OCI-LY7 (cell line): ENCODE data around the gene IL17RA. TPM values are rescaled to one million over a fixed set of nuclear protein-coding genes. Genes with fewer than 3 reads are reported as not detected.
A peak's percentile ranks its signal among the peaks of the same experiment; 100 is the strongest.

ENCODE experiments used
- BruUV-seq: library from RNA; stranded (reverse); fragments of 400-500 nt; replicated peaks from 2 replicates; lab custom pipeline; 2021; lab: Mats Ljungman, UMichigan
- CTCF ChIA-PET: fragments of 300-600 bp; sonication (Branson Sonifier 250); formaldehyde crosslinking; loops from one replicate; lab custom pipeline; 2022; ENCODE audit warnings: antibody characterized with exemption; ENCODE audit not compliant: unreplicated experiment; lab: Charles Lee
- POLR2A ChIA-PET: fragments of 300-600 bp; sonication (Branson Sonifier 250); formaldehyde crosslinking; loops from one replicate; lab custom pipeline; 2022; ENCODE audit warnings: antibody characterized with exemption; lab: Charles Lee
- DNase-seq: peaks from one replicate; pipeline ENCODE4 v3.0.0-alpha.2; 2015; ENCODE audit warnings: low spot score
- H2AFZ ChIP-seq: fragments of 200-600 bp; sonication (generic), shearing (Covaris generic); 2 replicates; pipeline ENCODE4 v1.6.1; 2014; ENCODE audit warnings: mild to moderate bottlenecking, antibody characterized with exemption, low read length, moderate library complexity
- H3K27ac ChIP-seq: fragments of 200-600 bp; sonication (generic); 2 replicates; pipeline ENCODE4 v1.5.1; 2014; ENCODE audit warnings: mixed run types, low read depth, mild to moderate bottlenecking, moderate library complexity, low read length, inconsistent platforms; ENCODE audit not compliant: poor library complexity, severe bottlenecking
- H3K36me3 ChIP-seq: fragments of 200-600 bp; sonication (generic); 2 replicates; pipeline ENCODE4 v1.6.1; 2014; ENCODE audit warnings: mild to moderate bottlenecking, antibody characterized with exemption, low read length, moderate library complexity, mixed read lengths; ENCODE audit not compliant: insufficient read depth
- H3K4me1 ChIP-seq: fragments of 200-600 bp; sonication (generic); 2 replicates; pipeline ENCODE4 v1.5.1; 2014; ENCODE audit warnings: mild to moderate bottlenecking, low read length; ENCODE audit not compliant: insufficient read depth, poor library complexity, severe bottlenecking
- H3K4me2 ChIP-seq: fragments of 200-600 bp; sonication (generic); 2 replicates; pipeline ENCODE4 v1.6.1; 2014; ENCODE audit warnings: mild to moderate bottlenecking, low read length
- H3K4me3 ChIP-seq: fragments of 200-600 bp; sonication (generic); 2 replicates; pipeline ENCODE4 v1.5.1; 2014; ENCODE audit warnings: mild to moderate bottlenecking, low read depth, low read length; ENCODE audit not compliant: poor library complexity, severe bottlenecking
- H3K79me2 ChIP-seq: fragments of 200-600 bp; sonication (generic); 2 replicates; pipeline ENCODE4 v1.6.1; 2016; ENCODE audit warnings: low read depth, mild to moderate bottlenecking, low read length, moderate library complexity, mixed read lengths; ENCODE audit not compliant: insufficient read depth
- H3K9me2 ChIP-seq: fragments of 200-600 bp; sonication (generic); 2 replicates; pipeline ENCODE4 v1.6.1; 2016; ENCODE audit warnings: mild to moderate bottlenecking, low read length, mixed read lengths; ENCODE audit not compliant: insufficient read depth
- H3K9me3 ChIP-seq: fragments of 200-600 bp; sonication (generic); 2 replicates; pipeline ENCODE4 v1.6.1; 2014; ENCODE audit warnings: mild to moderate bottlenecking, mixed run types, low read length, mixed read lengths
- H4K20me1 ChIP-seq: fragments of 200-600 bp; sonication (generic); 2 replicates; pipeline ENCODE4 v1.6.1; 2014; ENCODE audit warnings: mild to moderate bottlenecking, antibody characterized with exemption, low read length, moderate library complexity, mixed read lengths; ENCODE audit not compliant: insufficient read depth
- CTCF ChIP-seq: fragments of 200-600 bp; sonication (generic); conservative IDR thresholded peaks from 2 replicates; pipeline ENCODE4 v1.5.1; 2014; ENCODE audit warnings: mild to moderate bottlenecking, antibody characterized with exemption, low read length, moderate library complexity, mixed read lengths
- EZH2phosphoT487 ChIP-seq: fragments of 200-600 bp; sonication (generic); IDR thresholded peaks from 2 replicates; pipeline ENCODE4 v1.6.1; 2018; ENCODE audit warnings: low read depth, borderline replicate concordance, mild to moderate bottlenecking, mixed run types, antibody characterized with exemption, low read length, moderate library complexity, mixed read lengths
- intact Hi-C: fragments of 100-400 bp; cut with micrococcal nuclease; formaldehyde crosslinking; loops from one replicate; pipeline ENCODE4 v1.10.0; 2022; ENCODE audit not compliant: unreplicated experiment
- total RNA-seq, 2 experiments: library from RNA; depleted of rRNA in 1 of 2; stranded (reverse); fragments of >200 nt in 1 of 2; shearing (Covaris generic) in 1 of 2; gene quantifications; 2 replicates each; pipeline ENCODE4 v1.2.3, GENCODE V29; 2014 to 2022

Gene IL17RA
- total RNA-seq, 2 experiments from 2014 or later: 7.8 to 10.9 TPM

GRCh38 chr22:17083811-17084441 is 874 bp upstream of the IL17RA start:
- DNase-seq: no peak
- Histone ChIP-seq H3K27ac (no peak overlapping the region), H2AFZ (peak overlapping the region; percentile 93; the same call in 1 of the 2 replicates), H3K9me3 (no peaks in the 10 kb centered on the region), H4K20me1 (peaks cover 5% of the 10 kb centered on the region; the same call in 1 of the 2 replicates), H3K4me3 (peak overlapping the region; percentile 92), H3K4me1 (peaks cover 43% of the 10 kb centered on the region), H3K79me2 (no peaks in the 10 kb centered on the region), H3K36me3 (no peaks in the 10 kb centered on the region), H3K9me2 (no peaks in the 10 kb centered on the region), H3K4me2 (peak overlapping the region; percentile 92)
- POLR2A ChIA-PET: interaction anchor here (1.3 kb wide), 1 partner anchor 12 kb away, joined by 3 read pairs; no protein-coding TSS in a partner anchor
- TF ChIP-seq EZH2phosphoT487: no peak
- TF ChIP-seq CTCF: no peak
- intact Hi-C loops: loop anchor here (2.0 kb wide), 1 partner anchor 87 kb away; no protein-coding TSS in a partner anchor
- BruUV-seq: no TSS peak
- CTCF ChIA-PET: no interaction called here

- H3K27ac ChIP-seq: peak overlapping the region; percentile 15
- ChIA-PET POLR2A (no interaction called here), CTCF (no interaction called here)
- peaks cover 5% of the 10 kb centered on the region; the same call in 1 of the 2 replicates for H4K20me1 ChIP-seq
- no TSS peak for BruUV-seq
- peaks cover 50% of the 10 kb centered on the region for H3K4me1 ChIP-seq
- H3K4me2 ChIP-seq: peak overlapping the region; percentile 92
- H3K36me3 ChIP-seq: no peaks in the 10 kb centered on the region
- no peak for TF ChIP-seq EZH2phosphoT487
- no peak for TF ChIP-seq CTCF
- no peaks in the 10 kb centered on the region for H3K79me2 ChIP-seq
- peak overlapping the region; percentile 93 for H2AFZ ChIP-seq
- no peaks in the 10 kb centered on the region for H3K9me3 ChIP-seq
- intact Hi-C loops: loop anchor here (2.0 kb wide), 2 partner anchors 73 to 85 kb away; partner anchors contain the start of gene HDHD5
- DNase-seq: no peak
- no peaks in the 10 kb centered on the region for H3K9me2 ChIP-seq
- peak overlapping the region; percentile 92 for H3K4me3 ChIP-seq
Observed at GRCh38 chr22:17085277-17086181, 729 bp downstream of the IL17RA start.
